WTC11 (cell line): ENCODE results near the gene TLE3. TPM values are rescaled to one million over a fixed set of nuclear protein-coding genes. Genes with fewer than 3 reads are reported as not detected.

Experiments
- ATAC-seq: fragments of 200-7000 bp; cut with Tn5 transposase; 2 replicates; pipeline ENCODE4 v1.10.0; 2021; ENCODE audit warnings: mild to moderate bottlenecking, moderate library complexity
- CTCF ChIA-PET: fragments of 300-600 bp; sonication (Branson Sonifier 250); formaldehyde crosslinking; loops from one replicate; lab custom pipeline; 2021; ENCODE audit warnings: antibody characterized with exemption; lab: Charles Lee
- POLR2A ChIA-PET: fragments of 350-600 bp; sonication (Branson Sonifier 250); formaldehyde crosslinking; loops from one replicate; lab custom pipeline; 2021; ENCODE audit warnings: antibody characterized with exemption; lab: Charles Lee
- DNase-seq: peaks from one replicate; pipeline ENCODE4 v3.0.0; 2021; ENCODE audit warnings: low spot score
- H3K27ac Mint-ChIP-seq: 2 replicates; pipeline ENCODE4 v1.8.0; 2021; ENCODE audit warnings: mixed read lengths
- H3K27me3 Mint-ChIP-seq: 2 replicates; pipeline ENCODE4 v1.8.0; 2021; ENCODE audit warnings: low read depth, mild to moderate bottlenecking, moderate library complexity, mixed read lengths
- H3K36me3 Mint-ChIP-seq: 2 replicates; pipeline ENCODE4 v1.8.0; 2021; ENCODE audit warnings: mixed read lengths
- H3K4me1 Mint-ChIP-seq: 2 replicates; pipeline ENCODE4 v1.8.0; 2022; ENCODE audit warnings: mixed read lengths
- H3K4me3 Mint-ChIP-seq: 2 replicates; pipeline ENCODE4 v1.8.0; 2021; ENCODE audit warnings: mild to moderate bottlenecking, moderate library complexity, mixed read lengths
- H3K9me3 Mint-ChIP-seq: 2 replicates; pipeline ENCODE4 v1.8.0; 2021; ENCODE audit warnings: mixed read lengths
- ARID4B ChIP-seq: sonication (generic); formaldehyde crosslinking; IDR thresholded peaks from 2 replicates; pipeline ENCODE4 v1.8.0; 2023; ENCODE audit warnings: missing genetic modification reagents, mild to moderate bottlenecking, borderline replicate concordance
- CBFB ChIP-seq: sonication (generic); formaldehyde crosslinking; IDR thresholded peaks from 2 replicates; pipeline ENCODE4 v1.8.1; 2022; ENCODE audit warnings: mild to moderate bottlenecking, low read depth, missing genetic modification reagents
- E2F4 ChIP-seq: sonication (generic); formaldehyde crosslinking; IDR thresholded peaks from 2 replicates; pipeline ENCODE4 v1.8.1; 2022; ENCODE audit warnings: low read depth, mild to moderate bottlenecking, moderate library complexity, missing genetic modification reagents, borderline replicate concordance
- FOXP1 ChIP-seq: sonication (generic); formaldehyde crosslinking; IDR thresholded peaks from 2 replicates; pipeline ENCODE4 v1.8.0; 2022; ENCODE audit warnings: missing genetic modification reagents, mild to moderate bottlenecking, moderate library complexity, borderline replicate concordance
- FOXP4 ChIP-seq: sonication (generic); formaldehyde crosslinking; IDR thresholded peaks from 2 replicates; pipeline ENCODE4 v1.8.0; 2022; ENCODE audit warnings: mild to moderate bottlenecking, missing genetic modification reagents
- GABPB1 ChIP-seq: sonication (generic); formaldehyde crosslinking; IDR thresholded peaks from 2 replicates; pipeline ENCODE4 v1.8.1; 2023; ENCODE audit warnings: mild to moderate bottlenecking, missing genetic modification reagents
- KAT7 ChIP-seq: sonication (generic); formaldehyde crosslinking; IDR thresholded peaks from 2 replicates; pipeline ENCODE4 v1.8.1; 2023; ENCODE audit warnings: missing genetic modification reagents, mild to moderate bottlenecking, borderline replicate concordance
- PRDM15 ChIP-seq: sonication (generic); formaldehyde crosslinking; IDR thresholded peaks from 2 replicates; pipeline ENCODE4 v1.8.0; 2022; ENCODE audit warnings: missing genetic modification reagents
- PREB ChIP-seq: sonication (generic); formaldehyde crosslinking; IDR thresholded peaks from 2 replicates; pipeline ENCODE4 v1.8.1; 2022; ENCODE audit warnings: mild to moderate bottlenecking, missing genetic modification reagents, moderate library complexity, borderline replicate concordance
- SOX15 ChIP-seq: fragments of 250-450 bp; sonication (Bioruptor Pico); IDR thresholded peaks from 2 replicates; pipeline ENCODE4 v1.9.0; 2021; ENCODE audit warnings: mild to moderate bottlenecking
- TEAD1 ChIP-seq: sonication (generic); formaldehyde crosslinking; IDR thresholded peaks from 2 replicates; pipeline ENCODE4 v1.8.0; 2022; ENCODE audit warnings: mild to moderate bottlenecking, missing genetic modification reagents
- ZNF281 ChIP-seq: sonication (generic); formaldehyde crosslinking; IDR thresholded peaks from 2 replicates; pipeline ENCODE4 v1.8.0; 2023; ENCODE audit warnings: mild to moderate bottlenecking, missing genetic modification reagents
- ZNF423 ChIP-seq: fragments of 250-450 bp; sonication (Bioruptor Pico); IDR thresholded peaks from 2 replicates; pipeline ENCODE4 v2.1.2; 2022; ENCODE audit warnings: mild to moderate bottlenecking, moderate library complexity
- total RNA-seq: library from RNA; stranded (reverse); gene quantifications from 3 replicates; pipeline ENCODE4 v1.2.3, GENCODE V29; 2021

The TLE3 gene
- total RNA-seq, 1 experiment from 2014 or later, result 78.7 TPM

GRCh38 chr15:70083418-70083817 lies 14.3 kb downstream of the TLE3 start:
- no peaks in the 10 kb centered on the region for H3K9me3 Mint-ChIP-seq
- peak overlapping the region; percentile 82 for H3K27ac Mint-ChIP-seq
- H3K36me3 Mint-ChIP-seq, result peaks cover 27% of the 10 kb centered on the region
- ChIA-PET CTCF (interaction anchor here (0.7 to 1.9 kb wide), 5 partner anchors 10 to 929 kb away, joined by 3 to 6 read pairs (median 4); partner anchors contain the start of gene TLE3), POLR2A (interaction anchor here (1.0 to 1.7 kb wide), 2 partner anchors 13 to 16 kb away, joined by 3 to 9 read pairs; no protein-coding TSS in a partner anchor)
- DNase-seq, result peak; percentile 64
- H3K27me3 Mint-ChIP-seq, result no peaks in the 10 kb centered on the region
- peaks cover 97% of the 10 kb centered on the region for H3K4me1 Mint-ChIP-seq
- ATAC-seq, result peak; percentile 53
- peak overlapping the region; percentile 34 for H3K4me3 Mint-ChIP-seq
- TF ChIP-seq FOXP4 (CRISPR knock-in tag) (no peak), ZNF281 (CRISPR knock-in tag) (no peak), TEAD1 (no peak), ARID4B (CRISPR knock-in tag) (no peak), E2F4 (CRISPR knock-in tag) (no peak), PREB (no peak), ZNF423 (CRISPR knock-in tag) (no peak), FOXP1 (no peak), KAT7 (CRISPR knock-in tag) (no peak), SOX15 (CRISPR knock-in tag) (no peak), GABPB1 (CRISPR knock-in tag) (no peak), CBFB (CRISPR knock-in tag) (no peak), PRDM15 (CRISPR knock-in tag) (no peak)
